ENCODE results near the gene DOK7. TPM values are rescaled to one million over a fixed set of nuclear protein-coding genes. Genes with fewer than 3 reads are reported as not detected.

Gene DOK7
- total RNA-seq, 2 donors from 2014 or later, result 6.3 to 7.0 TPM

GRCh38 chr4:3422808-3423297, 40.3 kb upstream of the DOK7 start:
- no peak overlapping the region for H3K27ac ChIP-seq
- H3K27me3 ChIP-seq, result no peaks in the 10 kb centered on the region
- no peaks in the 10 kb centered on the region for H3K36me3 ChIP-seq (replicated peaks in 1 of 2; ENCODE audit: insufficient read depth in 1 of 2, low read depth in 2 of 2)
- WGBS, 2 donors, result 89 to 90% methylated on average over 11 to 19 of the region's 19 CpGs
- ATAC-seq, result no peak
- TF ChIP-seq, protein P1, sequence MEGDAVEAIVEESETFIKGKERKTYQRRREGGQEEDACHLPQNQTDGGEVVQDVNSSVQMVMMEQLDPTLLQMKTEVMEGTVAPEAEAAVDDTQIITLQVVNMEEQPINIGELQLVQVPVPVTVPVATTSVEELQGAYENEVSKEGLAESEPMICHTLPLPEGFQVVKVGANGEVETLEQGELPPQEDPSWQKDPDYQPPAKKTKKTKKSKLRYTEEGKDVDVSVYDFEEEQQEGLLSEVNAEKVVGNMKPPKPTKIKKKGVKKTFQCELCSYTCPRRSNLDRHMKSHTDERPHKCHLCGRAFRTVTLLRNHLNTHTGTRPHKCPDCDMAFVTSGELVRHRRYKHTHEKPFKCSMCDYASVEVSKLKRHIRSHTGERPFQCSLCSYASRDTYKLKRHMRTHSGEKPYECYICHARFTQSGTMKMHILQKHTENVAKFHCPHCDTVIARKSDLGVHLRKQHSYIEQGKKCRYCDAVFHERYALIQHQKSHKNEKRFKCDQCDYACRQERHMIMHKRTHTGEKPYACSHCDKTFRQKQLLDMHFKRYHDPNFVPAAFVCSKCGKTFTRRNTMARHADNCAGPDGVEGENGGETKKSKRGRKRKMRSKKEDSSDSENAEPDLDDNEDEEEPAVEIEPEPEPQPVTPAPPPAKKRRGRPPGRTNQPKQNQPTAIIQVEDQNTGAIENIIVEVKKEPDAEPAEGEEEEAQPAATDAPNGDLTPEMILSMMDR (IDR thresholded peaks at IDR 0.05), result no peak
- TF ChIP-seq POLR2A (IDR thresholded peaks at IDR 0.05), result no peak
- DNase-seq, result no peak
- H3K9me3 ChIP-seq, result no peaks in the 10 kb centered on the region
- no peak overlapping the region for H3K4me3 ChIP-seq
- no peaks in the 10 kb centered on the region for H3K4me1 ChIP-seq
- intact Hi-C loops (cut with DNase I), result no loop called here

DNA sequence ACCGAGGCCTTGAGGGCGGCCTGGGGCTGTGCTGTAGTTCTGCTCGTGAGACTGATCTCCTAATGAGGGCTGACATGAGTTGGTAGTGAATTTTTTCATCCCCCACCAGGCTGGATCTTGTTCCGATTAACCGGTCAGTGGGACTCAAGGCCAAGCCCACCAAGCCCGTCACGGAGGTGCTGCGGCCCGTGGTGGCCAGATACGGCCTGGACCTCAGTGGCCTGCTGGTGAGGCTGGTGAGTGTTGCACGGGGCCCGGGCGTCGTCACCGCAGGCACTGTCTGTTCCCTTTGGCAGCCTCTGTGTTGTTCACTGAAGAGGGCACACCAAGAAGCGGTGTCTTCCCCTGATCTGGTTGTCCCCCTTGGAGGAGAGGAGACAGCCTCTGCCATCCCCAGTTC, 39.7 kb upstream of the DOK7 start:
- Histone ChIP-seq H3K36me3 (replicated peaks in 1 of 2; ENCODE audit: insufficient read depth in 1 of 2, low read depth in 2 of 2) (no peaks in the 10 kb centered on the region), H3K4me1 (no peaks in the 10 kb centered on the region), H3K27me3 (no peaks in the 10 kb centered on the region), H3K9me3 (no peaks in the 10 kb centered on the region), H3K27ac (no peak overlapping the region), H3K4me3 (no peak overlapping the region)
- DNase-seq (no peak), ATAC-seq (no peak)
- intact Hi-C loops (cut with DNase I), result no loop called here
- 96 to 98% methylated on average over 8 to 16 of the region's 16 CpGs for WGBS, 2 donors
- TF ChIP-seq, protein P1 (IDR thresholded peaks at IDR 0.05), result no peak
- TF ChIP-seq POLR2A (IDR thresholded peaks at IDR 0.05), result no peak

GRCh38 chr4:3423952-3424351, 39.2 kb upstream of the DOK7 start:
- Histone ChIP-seq H3K27me3 (no peaks in the 10 kb centered on the region), H3K9me3 (no peaks in the 10 kb centered on the region), H3K36me3 (replicated peaks in 1 of 2; ENCODE audit: insufficient read depth in 1 of 2, low read depth in 2 of 2) (no peaks in the 10 kb centered on the region), H3K27ac (no peak overlapping the region), H3K4me3 (no peak overlapping the region), H3K4me1 (no peaks in the 10 kb centered on the region)
- ATAC-seq (peak; percentile 18), DNase-seq (no peak)
- 94 to 99% methylated on average over 11 to 13 of the region's 13 CpGs for WGBS, 2 donors
- intact Hi-C loops (cut with DNase I), result no loop called here
- TF ChIP-seq POLR2A (IDR thresholded peaks at IDR 0.05), result no peak
- TF ChIP-seq, protein P1 (IDR thresholded peaks at IDR 0.05), result no peak

GRCh38 chr4:3424522-3425095, 38.5 kb upstream of the DOK7 start:
- Histone ChIP-seq H3K4me1 (no peaks in the 10 kb centered on the region), H3K27ac (no peak overlapping the region), H3K9me3 (no peaks in the 10 kb centered on the region), H3K36me3 (replicated peaks in 1 of 2; ENCODE audit: insufficient read depth in 1 of 2, low read depth in 2 of 2) (no peaks in the 10 kb centered on the region), H3K27me3 (no peaks in the 10 kb centered on the region), H3K4me3 (no peak overlapping the region)
- TF ChIP-seq, protein P1 (IDR thresholded peaks at IDR 0.05), result no peak
- TF ChIP-seq POLR2A (IDR thresholded peaks at IDR 0.05), result no peak
- 89 to 99% methylated on average over 7 to 20 of the region's 20 CpGs for WGBS, 2 donors
- no peak for ATAC-seq
- DNase-seq, result no peak
- intact Hi-C loops (cut with DNase I), result no loop called here

Measured in body of pancreas (tissue), 4 donors.